Measurements from ENCODE around the gene PRG3.

PRG3 gene

DNA sequence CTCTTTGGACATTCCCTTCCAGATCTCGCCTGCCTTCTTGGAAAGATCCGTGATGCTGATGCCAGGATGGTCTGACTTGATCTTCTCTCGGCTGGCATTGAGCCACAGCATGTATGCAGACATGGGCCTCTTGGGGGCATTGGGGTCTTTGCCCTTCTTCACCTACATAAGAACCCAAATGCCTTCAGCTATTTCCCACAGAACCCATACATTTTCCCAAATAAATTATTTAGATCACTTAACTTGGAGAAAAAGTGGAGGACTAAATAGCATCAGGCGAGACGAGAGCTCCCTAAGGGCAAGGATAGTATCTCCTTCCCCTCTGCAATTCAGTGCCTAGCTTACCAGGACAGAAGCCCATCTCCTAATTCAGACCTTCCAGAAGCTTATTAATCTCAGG lies 53.2 kb downstream of the PRG3 start:
- TF ChIP-seq SIN3A (IDR thresholded peaks at IDR 0.05; ENCODE audit: borderline replicate concordance, insufficient read depth, low read length) (no peak), REST (IDR thresholded peaks at IDR 0.05; ENCODE audit: insufficient read depth in 1 of 2, low read depth in 2 of 2, low read length in 2 of 2) (no peak), FOXP2 (optimal IDR thresholded peaks at IDR 0.05; ENCODE audit: borderline replicate concordance, extremely low read depth, extremely low read length, insufficient read depth) (no peak), POLR2AphosphoS5 (IDR thresholded peaks at IDR 0.05; ENCODE audit: low read depth, low read length) (no peak), TAF1 (IDR thresholded peaks at IDR 0.05; ENCODE audit: borderline replicate concordance, insufficient read depth, low read length) (no peak)
